Measurements from ENCODE around the gene ADCY4. TPM values are rescaled to one million over a fixed set of nuclear protein-coding genes. Genes with fewer than 3 reads are reported as not detected.

Gene ADCY4
- total RNA-seq, 1 donor from 2014 or later, result 68.1 TPM

DNA sequence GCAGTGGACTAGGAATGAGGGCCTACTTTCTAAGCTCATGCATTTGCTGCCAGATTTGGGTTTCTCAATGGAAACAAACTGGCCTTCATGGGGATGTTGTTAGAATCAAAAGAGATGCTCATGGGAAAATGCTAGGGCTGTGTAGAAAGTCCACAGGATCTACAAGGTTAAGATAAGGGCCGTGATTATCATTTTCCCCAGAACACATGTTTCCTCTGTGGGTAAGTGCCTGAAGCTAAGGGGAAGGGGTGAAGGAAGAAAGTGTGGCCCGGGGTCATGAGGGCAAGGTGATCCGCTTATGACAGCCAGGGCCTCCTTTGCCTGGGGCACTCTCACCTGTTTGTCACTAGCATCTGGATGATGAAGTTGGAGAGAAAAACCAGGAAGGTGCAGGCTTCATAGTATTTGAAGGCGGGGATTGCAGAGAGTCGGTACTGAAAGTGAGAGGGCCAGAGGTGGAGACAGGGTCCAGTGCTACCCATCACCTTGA is 9.8 kb downstream of the ADCY4 start:
- DNase-seq (ENCODE audit: low spot score) (no peak), ATAC-seq (no peak)
- intact Hi-C loops (cut with DNase I), result no loop called here

DNA sequence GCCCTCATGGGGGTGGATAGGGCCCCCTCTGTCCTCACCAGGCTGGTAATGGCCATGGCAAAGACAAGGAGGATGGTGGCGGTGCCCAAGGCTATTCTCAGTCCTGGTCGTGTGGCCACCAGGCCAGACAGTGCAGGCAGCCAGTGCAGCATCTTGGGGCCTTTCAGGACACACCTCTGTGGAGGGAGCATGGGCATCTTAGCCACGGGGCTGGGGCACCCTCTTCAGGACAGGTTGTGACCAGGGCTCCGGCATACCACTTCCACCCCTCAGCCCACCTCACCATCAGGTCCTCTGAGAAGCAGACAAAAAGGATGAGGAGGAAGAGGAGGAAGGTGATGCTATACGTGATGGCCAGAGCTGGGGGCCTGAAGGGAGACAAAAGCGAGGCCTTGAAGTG is 10.8 kb downstream of the ADCY4 start:
- ATAC-seq (no peak), DNase-seq (ENCODE audit: low spot score) (no peak)
- intact Hi-C loops (cut with DNase I), result no loop called here

DNA sequence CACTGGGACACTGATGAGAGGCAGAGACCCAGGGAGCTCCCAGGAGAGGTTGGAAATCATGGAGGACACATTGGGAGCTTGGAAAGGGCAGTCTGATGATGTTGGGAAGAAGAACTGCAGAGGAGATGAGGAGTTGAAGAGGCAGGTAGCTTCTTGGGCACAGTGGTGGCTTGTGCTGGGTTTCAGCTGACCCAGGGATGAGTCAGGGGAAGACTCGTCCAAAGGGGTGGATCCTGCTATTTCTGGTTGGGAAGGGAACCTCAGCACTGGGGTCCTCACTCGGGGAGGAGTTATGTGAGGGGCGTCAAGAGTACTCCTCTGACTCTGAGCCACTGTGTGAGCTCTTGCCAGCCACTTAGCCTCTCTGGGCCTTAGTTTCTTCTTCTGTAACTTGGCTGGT is 11.5 kb downstream of the ADCY4 start:
- intact Hi-C loops (cut with DNase I), result no loop called here
- no peak for ATAC-seq

DNA sequence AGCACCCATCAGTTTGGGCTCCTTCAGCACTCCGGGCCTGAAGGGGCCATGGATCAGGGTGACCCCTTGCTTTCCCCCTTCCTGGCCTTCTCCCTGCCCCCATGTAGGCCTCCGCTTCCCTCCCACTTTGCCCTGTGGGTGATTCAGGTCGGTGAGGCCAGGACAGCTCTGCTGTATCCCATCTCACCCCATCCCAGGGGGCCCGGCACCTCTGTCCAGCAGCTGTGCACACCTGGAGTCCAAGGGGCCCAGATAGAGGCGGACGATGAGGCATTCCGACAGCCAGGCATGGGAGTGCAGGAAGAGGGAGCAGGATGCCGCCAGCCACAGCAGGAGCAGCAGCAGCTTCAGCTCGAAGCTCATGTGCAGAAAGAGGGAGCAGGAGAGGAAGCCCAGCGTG is 12.2 kb downstream of the ADCY4 start:
- DNase-seq (ENCODE audit: low spot score), result no peak
- intact Hi-C loops (cut with DNase I), result no loop called here
- ATAC-seq, result no peak

More for the DNA sequence above, 11.5 kb downstream of the ADCY4 start:
- DNase-seq (ENCODE audit: low spot score), result no peak

DNA sequence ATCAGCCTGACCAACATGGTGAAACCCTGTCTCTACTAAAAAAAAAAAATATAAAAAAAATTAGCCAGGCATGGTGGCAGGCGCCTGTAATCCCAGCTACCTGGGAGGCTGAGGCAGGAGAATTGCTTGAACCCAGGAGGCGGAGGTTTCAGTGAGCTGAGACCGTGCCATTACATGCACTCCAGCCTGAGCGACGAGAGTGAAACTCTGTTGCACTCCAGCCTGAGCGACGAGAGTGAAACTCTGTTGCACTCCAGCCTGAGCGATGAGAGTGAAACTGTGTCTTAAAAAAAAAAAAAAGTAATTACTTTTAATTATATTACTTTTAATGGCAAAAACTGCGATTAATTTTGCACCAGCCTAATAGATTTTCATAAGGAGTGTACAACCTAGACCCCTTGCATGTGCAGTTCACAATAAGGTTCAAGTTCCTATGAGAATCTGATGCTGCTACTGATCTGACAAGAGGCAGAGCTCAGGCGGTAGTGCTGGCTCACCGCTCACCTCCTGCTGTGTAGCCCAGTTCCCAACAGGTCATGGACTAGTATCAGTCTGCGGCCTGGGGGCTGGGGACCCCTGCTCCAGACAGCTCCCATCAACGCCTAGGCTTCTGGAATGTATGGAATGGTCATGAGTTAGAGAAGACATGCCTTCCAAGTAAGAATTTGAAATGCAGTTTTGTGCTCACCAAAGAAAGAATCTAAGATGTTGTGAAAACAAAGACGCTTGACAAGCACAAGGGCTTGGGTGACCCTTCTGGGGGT is 13.5 kb downstream of the ADCY4 start:
- ATAC-seq (no peak), DNase-seq (ENCODE audit: low spot score) (no peak)
- intact Hi-C loops (cut with DNase I), result no loop called here

DNA sequence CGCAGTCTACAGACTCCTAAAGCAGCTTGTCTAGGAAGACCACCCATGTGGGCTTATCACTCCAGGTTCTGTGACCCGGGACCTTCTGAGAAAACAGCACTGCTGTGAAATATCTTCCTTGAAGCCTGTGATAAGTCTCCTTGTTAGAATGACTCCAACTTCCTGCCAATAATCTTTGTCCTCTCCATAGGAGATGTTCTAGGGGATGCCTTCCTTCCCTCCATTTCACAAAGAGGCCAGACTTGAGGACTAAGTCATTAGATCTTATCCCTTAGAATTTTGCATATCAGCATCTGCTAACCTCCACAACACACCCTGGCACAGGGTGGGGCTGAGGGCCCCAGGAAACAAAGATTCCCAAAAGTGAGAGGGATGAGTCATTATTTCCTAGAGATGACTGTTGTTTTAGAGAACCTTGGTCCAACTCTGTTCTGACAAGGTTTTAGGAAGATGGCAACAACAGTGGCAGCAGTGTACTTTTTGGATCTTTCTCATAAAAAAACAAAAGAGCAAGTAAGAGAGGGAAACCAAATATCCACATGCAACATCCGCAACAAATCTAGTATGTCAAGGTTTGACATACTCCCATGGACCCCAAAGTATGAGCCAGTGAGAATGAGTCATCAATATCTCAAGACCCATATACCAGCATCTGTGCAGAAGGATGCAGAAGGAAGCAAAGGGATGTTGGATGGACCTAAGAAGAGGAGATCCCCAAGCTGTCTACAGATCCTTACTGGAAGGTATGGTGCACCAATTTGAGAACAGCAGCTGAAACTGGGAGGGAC is 17.5 kb downstream of the ADCY4 start:
- intact Hi-C loops (cut with DNase I), result no loop called here
- no peak for DNase-seq (ENCODE audit: low spot score)
- ATAC-seq, result no peak

DNA sequence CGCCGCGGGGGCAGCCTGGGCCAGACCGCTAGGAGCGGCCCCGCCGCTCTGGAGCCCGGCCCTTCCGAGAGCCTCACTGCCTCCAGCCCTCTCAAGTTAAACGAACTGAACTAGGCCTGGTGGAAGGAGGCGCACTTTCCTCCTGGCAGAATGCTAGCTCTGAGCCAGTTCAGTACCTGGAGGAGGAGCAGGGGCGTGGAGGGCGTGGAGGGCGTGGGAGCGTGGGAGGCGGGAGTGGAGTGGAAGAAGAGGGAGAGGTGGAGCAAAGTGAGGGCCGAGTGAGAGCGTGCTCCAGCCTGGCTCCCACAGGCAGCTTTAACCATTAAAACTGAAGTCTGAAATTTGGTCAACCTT is 18.3 kb downstream of the ADCY4 start:
- intact Hi-C loops (cut with DNase I), result no loop called here
- DNase-seq (ENCODE audit: low spot score) (no peak), ATAC-seq (no peak)

DNA sequence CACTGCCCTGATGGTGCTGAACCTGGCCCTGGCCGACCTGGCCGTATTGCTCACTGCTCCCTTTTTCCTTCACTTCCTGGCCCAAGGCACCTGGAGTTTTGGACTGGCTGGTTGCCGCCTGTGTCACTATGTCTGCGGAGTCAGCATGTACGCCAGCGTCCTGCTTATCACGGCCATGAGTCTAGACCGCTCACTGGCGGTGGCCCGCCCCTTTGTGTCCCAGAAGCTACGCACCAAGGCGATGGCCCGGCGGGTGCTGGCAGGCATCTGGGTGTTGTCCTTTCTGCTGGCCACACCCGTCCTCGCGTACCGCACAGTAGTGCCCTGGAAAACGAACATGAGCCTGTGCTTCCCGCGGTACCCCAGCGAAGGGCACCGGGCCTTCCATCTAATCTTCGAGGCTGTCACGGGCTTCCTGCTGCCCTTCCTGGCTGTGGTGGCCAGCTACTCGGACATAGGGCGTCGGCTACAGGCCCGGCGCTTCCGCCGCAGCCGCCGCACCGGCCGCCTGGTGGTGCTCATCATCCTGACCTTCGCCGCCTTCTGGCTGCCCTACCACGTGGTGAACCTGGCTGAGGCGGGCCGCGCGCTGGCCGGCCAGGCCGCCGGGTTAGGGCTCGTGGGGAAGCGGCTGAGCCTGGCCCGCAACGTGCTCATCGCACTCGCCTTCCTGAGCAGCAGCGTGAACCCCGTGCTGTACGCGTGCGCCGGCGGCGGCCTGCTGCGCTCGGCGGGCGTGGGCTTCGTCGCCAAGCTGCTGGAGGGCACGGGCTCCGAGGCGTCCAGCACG is 18.9 kb downstream of the ADCY4 start:
- ATAC-seq (peak; percentile 33), DNase-seq (ENCODE audit: low spot score) (no peak)
- intact Hi-C loops (cut with DNase I), result no loop called here

DNA sequence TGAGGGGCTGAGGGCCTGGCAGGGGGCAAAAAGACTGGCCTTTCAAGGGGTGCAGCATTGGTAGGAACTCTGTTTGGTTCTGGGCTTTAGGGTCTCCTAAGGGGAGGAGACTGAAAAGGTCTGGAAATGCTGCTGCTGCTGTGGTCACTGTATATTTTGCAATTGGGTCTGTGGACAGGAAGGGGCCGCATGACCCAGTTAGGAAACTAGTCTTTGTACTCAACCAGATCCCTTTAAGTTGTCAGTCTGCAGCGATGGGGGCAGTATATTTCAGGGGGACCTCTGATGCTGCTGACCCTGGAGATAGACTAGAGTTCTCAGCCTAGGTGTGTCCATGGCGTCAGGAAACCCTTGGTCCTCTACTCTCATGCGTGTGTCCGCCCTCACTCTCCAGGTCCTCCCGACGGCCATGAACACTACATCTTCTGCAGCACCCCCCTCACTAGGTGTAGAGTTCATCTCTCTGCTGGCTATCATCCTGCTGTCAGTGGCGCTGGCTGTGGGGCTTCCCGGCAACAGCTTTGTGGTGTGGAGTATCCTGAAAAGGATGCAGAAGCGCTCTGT is 19.5 kb downstream of the ADCY4 start:
- intact Hi-C loops (cut with DNase I), result no loop called here
- ATAC-seq (no peak), DNase-seq (ENCODE audit: low spot score) (no peak)

DNA sequence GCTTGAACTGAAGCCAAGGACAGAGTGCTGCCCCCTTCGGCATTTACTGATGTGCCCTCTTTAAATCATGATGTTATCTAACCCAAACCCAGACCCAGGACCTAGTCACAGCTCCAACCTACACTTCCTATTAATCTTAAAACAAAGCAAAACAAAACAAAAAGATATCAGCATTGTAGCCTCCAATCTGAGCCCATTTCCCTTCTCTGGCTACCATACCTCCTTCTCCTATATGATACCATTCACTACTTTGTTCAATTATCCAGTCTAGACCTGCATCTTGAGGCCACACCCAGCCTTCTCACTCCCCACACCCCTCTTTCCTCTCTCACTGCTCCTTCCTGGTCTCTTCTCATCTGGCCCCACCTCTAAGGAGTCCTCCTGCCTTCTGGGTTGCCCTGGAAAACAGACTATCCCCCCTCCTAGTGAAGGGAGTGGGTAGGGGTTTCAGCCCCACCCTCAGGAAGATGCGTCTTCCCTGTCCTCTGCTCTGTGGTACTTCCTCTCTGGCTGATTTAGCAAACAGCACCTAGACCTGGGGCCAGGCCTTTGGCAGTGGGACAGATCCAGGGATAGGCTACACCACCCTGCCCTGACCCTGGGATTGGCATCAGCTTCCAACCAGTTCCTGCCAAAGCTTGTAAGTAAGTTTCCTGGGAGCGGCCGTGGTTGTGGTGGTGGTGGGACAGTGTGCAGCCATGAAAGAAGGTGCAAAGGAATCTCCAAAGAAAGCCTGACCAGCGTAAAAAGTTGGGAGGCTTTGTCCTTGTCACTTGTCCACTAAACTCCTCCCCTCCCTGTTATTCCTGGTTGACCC is 20.3 kb downstream of the ADCY4 start:
- intact Hi-C loops (cut with DNase I), result no loop called here

DNA sequence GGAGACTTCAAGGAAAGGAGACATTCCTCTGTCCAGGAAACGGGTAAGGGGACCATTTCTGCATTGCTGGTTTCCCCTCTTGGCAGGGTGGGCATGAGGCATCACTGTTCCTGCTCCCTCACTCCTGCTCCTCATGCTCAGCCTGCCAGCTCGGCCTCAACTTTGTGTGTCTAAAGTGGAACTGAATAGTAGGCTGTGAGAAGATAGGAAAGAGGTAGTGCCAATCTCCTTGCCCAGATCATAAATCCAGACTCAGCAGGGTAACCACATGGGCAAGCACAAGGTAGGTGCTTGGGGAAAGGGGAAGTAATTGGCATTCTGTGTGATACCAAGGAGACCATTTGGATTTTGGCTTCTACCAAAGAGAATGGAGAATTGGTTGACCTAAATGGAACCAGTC is 21.0 kb downstream of the ADCY4 start:
- no peak for ATAC-seq
- intact Hi-C loops (cut with DNase I), result no loop called here
- no peak for DNase-seq (ENCODE audit: low spot score)

More for the DNA sequence above, 20.3 kb downstream of the ADCY4 start:
- ATAC-seq (no peak), DNase-seq (ENCODE audit: low spot score) (no peak)

DNA sequence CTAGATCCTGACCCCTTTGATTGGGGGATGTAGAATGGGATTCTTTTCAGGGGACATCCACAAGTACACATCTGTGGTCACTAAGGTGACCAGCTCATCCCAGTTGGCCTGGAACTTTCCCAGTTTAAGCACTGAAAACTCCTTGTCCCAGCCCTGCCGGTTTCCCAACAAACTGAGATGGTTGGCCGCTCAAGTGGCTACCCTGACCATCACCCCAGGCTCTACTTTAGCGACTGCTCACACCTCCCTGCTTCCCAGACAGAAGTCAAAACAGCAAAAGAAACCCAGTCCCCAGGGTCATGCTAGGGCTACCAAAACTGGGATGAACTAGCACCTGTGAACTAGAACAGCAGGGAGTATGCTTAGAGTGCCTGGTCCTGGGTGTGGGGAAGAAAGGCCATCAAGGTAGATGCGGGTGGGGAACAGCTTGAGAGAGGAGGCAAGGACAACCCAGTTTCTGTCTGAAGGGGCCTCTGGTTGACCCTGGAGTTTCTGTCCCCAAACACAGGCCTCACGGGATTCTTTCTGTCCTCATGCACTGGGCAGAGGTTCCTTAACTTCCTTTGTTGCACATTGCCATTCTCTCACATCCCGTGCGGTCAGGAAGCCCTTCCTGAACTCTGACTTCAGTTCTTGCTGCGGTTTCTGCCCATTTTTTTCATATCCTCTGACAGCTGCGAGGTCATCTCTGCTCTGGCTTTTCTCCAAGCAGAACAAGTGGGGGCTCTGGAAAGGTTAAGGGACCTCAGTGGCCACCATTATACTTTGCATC is 21.9 kb downstream of the ADCY4 start:
- ATAC-seq (no peak), DNase-seq (ENCODE audit: low spot score) (no peak)
- intact Hi-C loops (cut with DNase I), result no loop called here

DNA sequence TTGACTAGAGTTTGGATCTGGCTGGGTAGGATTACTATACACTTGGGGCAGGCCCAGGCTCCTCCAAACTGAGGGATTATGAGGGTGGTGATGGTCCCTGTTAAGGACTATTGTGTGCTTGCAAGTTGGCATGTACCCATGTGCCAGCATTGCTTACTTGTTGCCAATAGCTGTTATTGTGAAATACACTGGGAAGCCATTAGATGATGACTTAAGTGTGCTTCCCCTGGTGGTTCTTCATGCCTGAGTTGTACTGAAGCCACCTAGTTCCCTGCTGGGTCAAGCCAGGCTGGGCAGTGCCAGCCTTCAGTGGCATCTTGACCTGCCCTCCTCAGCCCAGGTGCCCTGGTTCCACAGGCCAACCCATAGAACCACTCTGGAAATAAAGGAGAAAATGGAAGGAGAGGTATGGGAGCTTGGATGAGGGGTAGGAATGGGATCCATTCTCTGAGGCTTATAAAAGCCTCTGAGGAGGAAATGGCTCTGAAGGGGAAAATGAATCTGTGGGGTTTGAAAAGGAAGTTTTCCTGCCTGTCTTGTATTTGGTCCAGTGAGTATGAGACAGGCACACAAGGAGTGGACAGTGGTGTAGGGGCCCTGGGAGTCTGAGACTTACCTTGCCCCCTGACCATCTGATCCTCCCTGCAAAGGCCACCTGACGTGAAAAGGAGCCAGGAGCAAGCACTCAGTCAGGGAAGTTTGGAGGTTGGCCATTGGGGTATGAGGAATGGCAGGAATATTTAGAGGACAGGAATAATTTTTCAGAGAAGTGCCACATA is 22.8 kb downstream of the ADCY4 start:
- intact Hi-C loops (cut with DNase I), result no loop called here
- ATAC-seq, result peak; percentile 3
- no peak for DNase-seq (ENCODE audit: low spot score)

DNA sequence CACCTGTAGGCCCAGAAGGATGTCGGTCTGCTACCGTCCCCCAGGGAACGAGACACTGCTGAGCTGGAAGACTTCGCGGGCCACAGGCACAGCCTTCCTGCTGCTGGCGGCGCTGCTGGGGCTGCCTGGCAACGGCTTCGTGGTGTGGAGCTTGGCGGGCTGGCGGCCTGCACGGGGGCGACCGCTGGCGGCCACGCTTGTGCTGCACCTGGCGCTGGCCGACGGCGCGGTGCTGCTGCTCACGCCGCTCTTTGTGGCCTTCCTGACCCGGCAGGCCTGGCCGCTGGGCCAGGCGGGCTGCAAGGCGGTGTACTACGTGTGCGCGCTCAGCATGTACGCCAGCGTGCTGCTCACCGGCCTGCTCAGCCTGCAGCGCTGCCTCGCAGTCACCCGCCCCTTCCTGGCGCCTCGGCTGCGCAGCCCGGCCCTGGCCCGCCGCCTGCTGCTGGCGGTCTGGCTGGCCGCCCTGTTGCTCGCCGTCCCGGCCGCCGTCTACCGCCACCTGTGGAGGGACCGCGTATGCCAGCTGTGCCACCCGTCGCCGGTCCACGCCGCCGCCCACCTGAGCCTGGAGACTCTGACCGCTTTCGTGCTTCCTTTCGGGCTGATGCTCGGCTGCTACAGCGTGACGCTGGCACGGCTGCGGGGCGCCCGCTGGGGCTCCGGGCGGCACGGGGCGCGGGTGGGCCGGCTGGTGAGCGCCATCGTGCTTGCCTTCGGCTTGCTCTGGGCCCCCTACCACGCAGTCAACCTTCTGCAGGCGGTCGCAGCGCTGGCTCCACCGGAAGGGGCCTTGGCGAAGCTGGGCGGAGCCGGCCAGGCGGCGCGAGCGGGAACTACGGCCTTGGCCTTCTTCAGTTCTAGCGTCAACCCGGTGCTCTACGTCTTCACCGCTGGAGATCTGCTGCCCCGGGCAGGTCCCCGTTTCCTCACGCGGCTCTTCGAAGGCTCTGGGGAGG is 23.9 kb downstream of the ADCY4 start, which contains the start of gene LTB4R:
Gene LTB4R, plus strand, starts transcription at position 857 of the 959 bp plus-strand sequence. CDS start 4,150 bp downstream, outside the sequence.
- peak; percentile 67 for ATAC-seq
- intact Hi-C loops (cut with DNase I), result no loop called here
- DNase-seq (ENCODE audit: low spot score), result peak; percentile 80

DNA sequence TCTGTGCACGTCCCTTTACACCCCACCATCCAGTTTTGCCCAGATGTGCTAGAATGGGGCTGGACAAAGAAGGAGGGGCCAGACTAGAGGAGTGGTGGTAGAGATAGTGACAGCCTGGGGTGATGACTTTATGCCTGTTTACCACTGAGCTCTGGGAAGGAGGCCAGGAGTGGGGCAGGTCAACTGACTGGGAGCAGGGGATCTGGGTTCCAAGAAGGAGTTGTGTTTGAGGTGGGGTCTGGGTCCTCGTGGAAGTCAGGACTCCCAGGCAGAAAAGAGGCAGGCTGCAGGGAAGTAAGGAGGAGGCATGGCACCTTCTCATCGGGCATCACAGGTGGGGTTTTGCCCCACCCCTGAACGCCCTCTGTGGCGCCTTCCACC is 24.6 kb downstream of the ADCY4 start:
- intact Hi-C loops (cut with DNase I), result no loop called here
- no peak for DNase-seq (ENCODE audit: low spot score)
- ATAC-seq, result no peak
